Stomach (tissue), 4 donors: ENCODE measurements around the gene ARHGAP1.

Experiments used
- POLR2A ChIP-seq, 4 donors: fragments of 450-650 bp; IDR thresholded peaks; one replicate each; pipeline ENCODE4 v1.6.1; 2016; ENCODE audit warnings: antibody characterized with exemption in 4 of 4, control low read depth in 2 of 4, mild to moderate bottlenecking in 1 of 4, moderate library complexity in 1 of 4
- POLR2AphosphoS5 ChIP-seq, 3 donors: sonication (generic); formaldehyde crosslinking; IDR thresholded peaks; one replicate each; pipeline ENCODE4 v1.6.1; 2016; ENCODE audit warnings: antibody characterized with exemption in 3 of 3
- TF ChIP-seq, protein P1 (sequence below), 7 experiments: fragments of 450-650 bp in 4 of 7; fragments of 200-600 bp in 3 of 7; sonication (generic) in 3 of 7; IDR thresholded peaks; one replicate each; pipeline ENCODE4 v1.5.1; 2016 to 2019; ENCODE audit warnings: antibody characterized with exemption in 7 of 7, control low read depth in 2 of 7, mild to moderate bottlenecking in 1 of 7

- TF ChIP-seq, protein P1, sequence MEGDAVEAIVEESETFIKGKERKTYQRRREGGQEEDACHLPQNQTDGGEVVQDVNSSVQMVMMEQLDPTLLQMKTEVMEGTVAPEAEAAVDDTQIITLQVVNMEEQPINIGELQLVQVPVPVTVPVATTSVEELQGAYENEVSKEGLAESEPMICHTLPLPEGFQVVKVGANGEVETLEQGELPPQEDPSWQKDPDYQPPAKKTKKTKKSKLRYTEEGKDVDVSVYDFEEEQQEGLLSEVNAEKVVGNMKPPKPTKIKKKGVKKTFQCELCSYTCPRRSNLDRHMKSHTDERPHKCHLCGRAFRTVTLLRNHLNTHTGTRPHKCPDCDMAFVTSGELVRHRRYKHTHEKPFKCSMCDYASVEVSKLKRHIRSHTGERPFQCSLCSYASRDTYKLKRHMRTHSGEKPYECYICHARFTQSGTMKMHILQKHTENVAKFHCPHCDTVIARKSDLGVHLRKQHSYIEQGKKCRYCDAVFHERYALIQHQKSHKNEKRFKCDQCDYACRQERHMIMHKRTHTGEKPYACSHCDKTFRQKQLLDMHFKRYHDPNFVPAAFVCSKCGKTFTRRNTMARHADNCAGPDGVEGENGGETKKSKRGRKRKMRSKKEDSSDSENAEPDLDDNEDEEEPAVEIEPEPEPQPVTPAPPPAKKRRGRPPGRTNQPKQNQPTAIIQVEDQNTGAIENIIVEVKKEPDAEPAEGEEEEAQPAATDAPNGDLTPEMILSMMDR (IDR thresholded peaks at IDR 0.05), result no peak
- TF ChIP-seq POLR2A (IDR thresholded peaks at IDR 0.05) (no peak), POLR2AphosphoS5 (IDR thresholded peaks at IDR 0.05) (no peak)
Observed at GRCh38 chr11:46719543-46720218, 19.3 kb upstream of the ARHGAP1 start.
